A549 (cell line): ENCODE results near the gene CCN6. TPM values are rescaled to one million over a fixed set of nuclear protein-coding genes. Genes with fewer than 3 reads are reported as not detected.

Experiments used
- ATAC-seq, 2 experiments: fragments of 200-7000 bp in 1 of 2; fragments of >200 bp in 1 of 2; cut with Nextera tagmentation in 1 of 2; cut with Tn5 transposase in 1 of 2; 3 replicates each; pipeline versions ENCODE4 v1.8.0 to v1.9.1; 2018 to 2020; ENCODE audit warnings: mild to moderate bottlenecking in 1 of 2, moderate library complexity in 1 of 2
- CTCF ChIA-PET: fragments of 300-600 bp; sonication (Branson Sonifier 250); formaldehyde crosslinking; extraction: SDS; loops from one replicate; lab custom pipeline; 2021; ENCODE audit warnings: antibody characterized with exemption, inconsistent platforms; lab: Yijun Ruan, JAX
- POLR2A ChIA-PET: fragments of 350-600 bp; formaldehyde crosslinking; extraction: SDS; loops from one replicate; lab custom pipeline; 2021; ENCODE audit warnings: antibody characterized with exemption, inconsistent platforms; lab: Yijun Ruan, JAX
- DNase-seq, 2 experiments: peaks; one replicate each; pipeline versions ENCODE4 v3.0.0 to v3.0.0-alpha.2; 2011 to 2016; ENCODE audit warnings: low read depth in 1 of 2, low spot score in 1 of 2
- FAIRE-seq: peaks from 2 replicates; lab custom pipeline; 2011; peaks lifted over from hg19 to GRCh38; lab: Jason Lieb, UNC
- H3K27ac ChIP-seq, 2 experiments: fragments of >200 bp; sonication (Bioruptor Twin); formaldehyde crosslinking; 3 replicates each; pipeline ENCODE4 v1.5.1; 2016 to 2017
- H3K4me1 ChIP-seq: fragments of >200 bp; sonication (Bioruptor Twin); formaldehyde crosslinking; 3 replicates; pipeline ENCODE4 v1.6.1; 2016
- H3K4me2 ChIP-seq: fragments of >200 bp; sonication (Bioruptor Twin); formaldehyde crosslinking; 3 replicates; pipeline ENCODE4 v1.6.1; 2016
- H3K4me3 ChIP-seq: fragments of >200 bp; sonication (Bioruptor Twin); formaldehyde crosslinking; 3 replicates; pipeline ENCODE4 v1.5.1; 2016
- H3K9me3 ChIP-seq: fragments of >200 bp; sonication (Bioruptor Twin); formaldehyde crosslinking; 3 replicates; pipeline ENCODE4 v1.6.1; 2016
- CHD4 ChIP-seq: fragments of 200-600 bp; sonication (generic); IDR thresholded peaks from 2 replicates; pipeline ENCODE4 v1.6.1; 2016; ENCODE audit warnings: antibody characterized with exemption, mild to moderate bottlenecking, borderline replicate concordance
- ESRRA ChIP-seq: fragments of 150-350 bp; IDR thresholded peaks from 2 replicates; pipeline ENCODE4 v1.6.1; 2014; ENCODE audit warnings: mild to moderate bottlenecking, low read length, borderline replicate concordance
- FOSB ChIP-seq: fragments of 250-450 bp; sonication (Bioruptor Pico); IDR thresholded peaks from 2 replicates; pipeline ENCODE4 v1.5.0; 2020; ENCODE audit warnings: mild to moderate bottlenecking, moderate library complexity
- FOSL2 ChIP-seq, 2 experiments: fragments of 450-650 bp in 1 of 2; fragments of >200 bp in 1 of 2; sonication (Bioruptor Twin) in 1 of 2; formaldehyde crosslinking; IDR thresholded peaks; 2 replicates each; pipeline versions ENCODE4 v1.5.0 to v1.6.1; 2016 to 2020; ENCODE audit warnings: mild to moderate bottlenecking in 1 of 2, moderate library complexity in 1 of 2
- GATA3 ChIP-seq: IDR thresholded peaks from 2 replicates; pipeline ENCODE4 v1.6.1; 2012; ENCODE audit warnings: borderline replicate concordance
- HOXB13 ChIP-seq: fragments of 250-450 bp; sonication (Bioruptor Pico); IDR thresholded peaks from 2 replicates; pipeline ENCODE4 v1.5.0; 2020; ENCODE audit warnings: low read depth, mild to moderate bottlenecking, moderate library complexity
- JUNB ChIP-seq: fragments of >200 bp; sonication (Bioruptor Twin); formaldehyde crosslinking; IDR thresholded peaks from 2 replicates; pipeline ENCODE4 v1.6.1; 2016
- KDM1A ChIP-seq: fragments of 200-600 bp; sonication (generic); IDR thresholded peaks from 2 replicates; pipeline ENCODE4 v1.6.1; 2016; ENCODE audit warnings: low read depth, mild to moderate bottlenecking
- KDM5A ChIP-seq: fragments of 200-600 bp; sonication (generic); IDR thresholded peaks from 2 replicates; pipeline ENCODE4 v1.6.1; 2016; ENCODE audit warnings: antibody characterized with exemption, mild to moderate bottlenecking
- MYC ChIP-seq: IDR thresholded peaks from 2 replicates; pipeline ENCODE4 v1.6.1; 2012; ENCODE audit warnings: mild to moderate bottlenecking, inconsistent platforms, low read length, improper control_type of control experiment, borderline replicate concordance
- POLR2AphosphoS2 ChIP-seq: conservative IDR thresholded peaks from 2 replicates; pipeline ENCODE4 v1.6.1; 2012; ENCODE audit warnings: low read length, improper control_type of control experiment, inconsistent platforms
- RAD21 ChIP-seq, 2 experiments: fragments of >200 bp in 1 of 2; sonication (Bioruptor Twin) in 1 of 2; formaldehyde crosslinking in 1 of 2; IDR thresholded peaks in 1 of 2; conservative IDR thresholded peaks in 1 of 2; 2 replicates in 1 of 2; 3 replicates in 1 of 2; pipeline ENCODE4 v1.6.1; 2012 to 2018; ENCODE audit warnings: inconsistent platforms in 1 of 2
- RFX5 ChIP-seq: fragments of 450-650 bp; IDR thresholded peaks from 2 replicates; pipeline ENCODE4 v1.7.1; 2014; ENCODE audit warnings: antibody characterized with exemption, mild to moderate bottlenecking, moderate library complexity
- RNF2 ChIP-seq: fragments of 200-600 bp; sonication (generic); IDR thresholded peaks from 2 replicates; pipeline ENCODE4 v1.6.1; 2016; ENCODE audit warnings: low read depth, mild to moderate bottlenecking, antibody characterized with exemption, moderate library complexity, borderline replicate concordance
- TFCP2L1 ChIP-seq: fragments of 250-450 bp; sonication (Bioruptor Pico); IDR thresholded peaks from 2 replicates; pipeline ENCODE4 v1.5.0; 2021; ENCODE audit warnings: mild to moderate bottlenecking
- ZNF302 ChIP-seq: fragments of 250-450 bp; sonication (Bioruptor Pico); IDR thresholded peaks from 2 replicates; pipeline ENCODE4 v1.9.0; 2021; ENCODE audit warnings: inconsistent platforms, mild to moderate bottlenecking, moderate library complexity
- WGBS: methylation state at CpG from one replicate; pipeline ENCODE4 v1.1.6; 2017; ENCODE audit errors: missing lambda C conversion rate; 5-methylcytosine and 5-hydroxymethylcytosine counted together
- polyA plus RNA-seq, 4 experiments: library from polyadenylated mRNA; depleted of rRNA in 3 of 4; stranded (reverse); fragments of >200 nt; fragmentation: RNase III in 1 of 4; extraction: RNeasy Plus Mini Kit Qiagen cat#74134 plus additional on column Dnase treatment in 1 of 4; gene quantifications; 2 replicates in 3 of 4; 3 replicates in 1 of 4; pipeline ENCODE4 v1.2.3, GENCODE V29; 2011 to 2017
- TF ChIP-seq, protein P1 (sequence below): fragments of 250-450 bp; sonication (Bioruptor Pico); IDR thresholded peaks from 2 replicates; pipeline ENCODE4 v1.5.0; 2020; ENCODE audit warnings: low read depth, mild to moderate bottlenecking, moderate library complexity
- TF ChIP-seq, protein P2 (sequence below): fragments of 200-600 bp; sonication (generic); IDR thresholded peaks from 2 replicates; pipeline ENCODE4 v1.6.1; 2016; ENCODE audit warnings: antibody characterized with exemption, mild to moderate bottlenecking, moderate library complexity
- TF ChIP-seq, protein P3 (sequence below): IDR thresholded peaks from 2 replicates; pipeline ENCODE4 v1.6.1; 2012
- TF ChIP-seq, protein P4 (sequence below): fragments of >200 bp; sonication (Bioruptor Twin); formaldehyde crosslinking; IDR thresholded peaks from 2 replicates; pipeline ENCODE4 v1.6.1; 2016
- TF ChIP-seq, protein P5 (sequence below): fragments of >200 bp; sonication (Bioruptor Twin); formaldehyde crosslinking; IDR thresholded peaks from 3 replicates; pipeline ENCODE4 v1.5.1; 2016

The CCN6 gene
- polyA plus RNA-seq, 2 of the 4 experiments (the other 2 are of a cell fraction) = not detected

DNA sequence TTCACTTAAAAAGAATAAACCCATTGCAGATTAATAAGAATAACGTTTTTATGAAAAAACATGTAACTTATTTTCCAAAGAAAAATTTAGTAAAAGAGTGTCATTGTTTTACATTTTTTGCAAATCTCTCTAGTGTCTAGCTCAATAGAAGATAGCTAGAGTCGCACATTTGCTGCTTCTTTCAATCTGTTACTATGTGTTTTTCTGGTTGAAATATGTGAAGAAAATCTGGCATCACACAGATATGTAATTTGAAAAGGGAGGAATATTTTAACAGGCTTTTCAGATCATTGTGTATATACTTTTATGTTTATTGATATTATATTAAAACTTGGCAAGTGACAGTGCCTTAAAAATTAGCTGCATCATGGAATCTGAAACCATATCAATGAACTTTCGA is 9.1 kb downstream of the CCN6 start:
- no peak for FAIRE-seq
- 34% methylated on average over 3 of the region's 3 CpGs for WGBS

DNA sequence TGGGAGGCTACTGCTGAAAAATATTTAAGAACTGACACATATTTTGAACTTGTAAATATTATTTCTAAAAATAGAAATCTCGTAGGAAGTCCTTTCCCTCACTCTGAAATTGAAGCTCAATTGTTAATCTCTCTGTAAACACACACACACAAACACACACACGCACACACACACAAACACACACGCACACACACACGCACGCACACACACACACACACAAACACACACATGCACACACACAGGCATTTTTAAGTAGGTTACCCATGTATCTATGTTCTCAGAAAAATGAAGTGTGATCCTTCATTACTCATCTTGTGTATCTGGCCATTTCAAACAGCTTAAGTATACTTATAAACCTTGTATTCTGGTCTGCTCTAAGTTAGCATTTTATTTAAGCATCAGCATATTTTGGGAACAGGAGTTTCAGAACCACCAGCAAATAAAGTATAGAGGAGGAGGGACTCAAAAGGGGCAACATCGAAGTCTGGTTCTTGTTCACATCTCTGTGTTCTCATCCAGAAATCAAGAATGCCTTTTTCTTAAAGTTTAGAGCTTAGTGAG is 11.6 kb downstream of the CCN6 start:
- no peaks in the 10 kb centered on the region for H3K4me1 ChIP-seq
- CTCF ChIA-PET = no interaction called here
- H3K9me3 ChIP-seq = no peaks in the 10 kb centered on the region
- WGBS = 46% methylated on average over 6 of the region's 6 CpGs
- H3K4me3 ChIP-seq = no peak overlapping the region
- no peak overlapping the region for H3K27ac ChIP-seq
- FAIRE-seq (no peak), DNase-seq (no peak), ATAC-seq (no peak)
- no peak overlapping the region for H3K4me2 ChIP-seq
- POLR2A ChIA-PET = no interaction called here
- TF ChIP-seq, protein P1, sequence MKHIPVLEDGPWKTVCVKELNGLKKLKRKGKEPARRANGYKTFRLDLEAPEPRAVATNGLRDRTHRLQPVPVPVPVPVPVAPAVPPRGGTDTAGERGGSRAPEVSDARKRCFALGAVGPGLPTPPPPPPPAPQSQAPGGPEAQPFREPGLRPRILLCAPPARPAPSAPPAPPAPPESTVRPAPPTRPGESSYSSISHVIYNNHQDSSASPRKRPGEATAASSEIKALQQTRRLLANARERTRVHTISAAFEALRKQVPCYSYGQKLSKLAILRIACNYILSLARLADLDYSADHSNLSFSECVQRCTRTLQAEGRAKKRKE (CRISPR knock-in tag) = no peak
- TF ChIP-seq ZNF302 (CRISPR knock-in tag) (no peak), RFX5 (no peak), RNF2 (no peak), RAD21 (conservative IDR thresholded peaks at IDR 0.05 in 1 of 2, IDR thresholded peaks at IDR 0.05 in 1 of 2) (no peak), KDM1A (no peak), KDM5A (no peak), HOXB13 (CRISPR knock-in tag) (no peak), FOSB (CRISPR knock-in tag) (no peak), JUNB (no peak)
- TF ChIP-seq, protein P2, sequence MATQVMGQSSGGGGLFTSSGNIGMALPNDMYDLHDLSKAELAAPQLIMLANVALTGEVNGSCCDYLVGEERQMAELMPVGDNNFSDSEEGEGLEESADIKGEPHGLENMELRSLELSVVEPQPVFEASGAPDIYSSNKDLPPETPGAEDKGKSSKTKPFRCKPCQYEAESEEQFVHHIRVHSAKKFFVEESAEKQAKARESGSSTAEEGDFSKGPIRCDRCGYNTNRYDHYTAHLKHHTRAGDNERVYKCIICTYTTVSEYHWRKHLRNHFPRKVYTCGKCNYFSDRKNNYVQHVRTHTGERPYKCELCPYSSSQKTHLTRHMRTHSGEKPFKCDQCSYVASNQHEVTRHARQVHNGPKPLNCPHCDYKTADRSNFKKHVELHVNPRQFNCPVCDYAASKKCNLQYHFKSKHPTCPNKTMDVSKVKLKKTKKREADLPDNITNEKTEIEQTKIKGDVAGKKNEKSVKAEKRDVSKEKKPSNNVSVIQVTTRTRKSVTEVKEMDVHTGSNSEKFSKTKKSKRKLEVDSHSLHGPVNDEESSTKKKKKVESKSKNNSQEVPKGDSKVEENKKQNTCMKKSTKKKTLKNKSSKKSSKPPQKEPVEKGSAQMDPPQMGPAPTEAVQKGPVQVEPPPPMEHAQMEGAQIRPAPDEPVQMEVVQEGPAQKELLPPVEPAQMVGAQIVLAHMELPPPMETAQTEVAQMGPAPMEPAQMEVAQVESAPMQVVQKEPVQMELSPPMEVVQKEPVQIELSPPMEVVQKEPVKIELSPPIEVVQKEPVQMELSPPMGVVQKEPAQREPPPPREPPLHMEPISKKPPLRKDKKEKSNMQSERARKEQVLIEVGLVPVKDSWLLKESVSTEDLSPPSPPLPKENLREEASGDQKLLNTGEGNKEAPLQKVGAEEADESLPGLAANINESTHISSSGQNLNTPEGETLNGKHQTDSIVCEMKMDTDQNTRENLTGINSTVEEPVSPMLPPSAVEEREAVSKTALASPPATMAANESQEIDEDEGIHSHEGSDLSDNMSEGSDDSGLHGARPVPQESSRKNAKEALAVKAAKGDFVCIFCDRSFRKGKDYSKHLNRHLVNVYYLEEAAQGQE = no peak
- TF ChIP-seq, protein P3, sequence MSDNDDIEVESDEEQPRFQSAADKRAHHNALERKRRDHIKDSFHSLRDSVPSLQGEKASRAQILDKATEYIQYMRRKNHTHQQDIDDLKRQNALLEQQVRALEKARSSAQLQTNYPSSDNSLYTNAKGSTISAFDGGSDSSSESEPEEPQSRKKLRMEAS = no peak

More for the DNA sequence above, 9.1 kb downstream of the CCN6 start:
- POLR2A ChIA-PET = no interaction called here
- DNase-seq (no peak), ATAC-seq (no peak)
- Histone ChIP-seq H3K9me3 (no peaks in the 10 kb centered on the region), H3K27ac (no peak overlapping the region), H3K4me2 (no peak overlapping the region)
- CTCF ChIA-PET = interaction anchor here (0.8 kb wide), 1 partner anchor 9 kb away, joined by 3 read pairs; the partner anchor contains the start of gene CCN6
- TF ChIP-seq RAD21 (conservative IDR thresholded peaks at IDR 0.05 in 1 of 2, IDR thresholded peaks at IDR 0.05 in 1 of 2) (no peak), TFCP2L1 (CRISPR knock-in tag) (no peak), RFX5 (no peak), RNF2 (no peak), MYC (no peak), GATA3 (no peak), CHD4 (no peak), ESRRA (no peak), POLR2AphosphoS2 (no peak), FOSL2 (IDR thresholded peaks at IDR 0.05) (no peak), FOSL2 (CRISPR knock-in tag; IDR thresholded peaks at IDR 0.05) (no peak), HOXB13 (CRISPR knock-in tag) (no peak)
- TF ChIP-seq, protein P4, sequence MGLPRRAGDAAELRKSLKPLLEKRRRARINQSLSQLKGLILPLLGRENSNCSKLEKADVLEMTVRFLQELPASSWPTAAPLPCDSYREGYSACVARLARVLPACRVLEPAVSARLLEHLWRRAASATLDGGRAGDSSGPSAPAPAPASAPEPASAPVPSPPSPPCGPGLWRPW = no peak
- TF ChIP-seq, protein P5, sequence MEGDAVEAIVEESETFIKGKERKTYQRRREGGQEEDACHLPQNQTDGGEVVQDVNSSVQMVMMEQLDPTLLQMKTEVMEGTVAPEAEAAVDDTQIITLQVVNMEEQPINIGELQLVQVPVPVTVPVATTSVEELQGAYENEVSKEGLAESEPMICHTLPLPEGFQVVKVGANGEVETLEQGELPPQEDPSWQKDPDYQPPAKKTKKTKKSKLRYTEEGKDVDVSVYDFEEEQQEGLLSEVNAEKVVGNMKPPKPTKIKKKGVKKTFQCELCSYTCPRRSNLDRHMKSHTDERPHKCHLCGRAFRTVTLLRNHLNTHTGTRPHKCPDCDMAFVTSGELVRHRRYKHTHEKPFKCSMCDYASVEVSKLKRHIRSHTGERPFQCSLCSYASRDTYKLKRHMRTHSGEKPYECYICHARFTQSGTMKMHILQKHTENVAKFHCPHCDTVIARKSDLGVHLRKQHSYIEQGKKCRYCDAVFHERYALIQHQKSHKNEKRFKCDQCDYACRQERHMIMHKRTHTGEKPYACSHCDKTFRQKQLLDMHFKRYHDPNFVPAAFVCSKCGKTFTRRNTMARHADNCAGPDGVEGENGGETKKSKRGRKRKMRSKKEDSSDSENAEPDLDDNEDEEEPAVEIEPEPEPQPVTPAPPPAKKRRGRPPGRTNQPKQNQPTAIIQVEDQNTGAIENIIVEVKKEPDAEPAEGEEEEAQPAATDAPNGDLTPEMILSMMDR = no peak
- TF ChIP-seq, all 56 proteins: peak for 0
- H3K4me3 ChIP-seq = no peak overlapping the region
- H3K4me1 ChIP-seq = no peaks in the 10 kb centered on the region
